Lower leg skin (tissue), 3 donors: ENCODE measurements around the gene CFAP65.

Source experiments
- POLR2A ChIP-seq, 2 donors: fragments of 450-650 bp; IDR thresholded peaks; one replicate each; pipeline ENCODE4 v1.6.1; 2016 to 2017; ENCODE audit warnings: antibody characterized with exemption in 2 of 2, mild to moderate bottlenecking in 1 of 2, moderate library complexity in 1 of 2
- TF ChIP-seq, protein P1 (sequence below), 3 donors: fragments of 450-650 bp; IDR thresholded peaks; one replicate each; pipeline ENCODE4 v1.5.1; 2016; ENCODE audit warnings: antibody characterized with exemption in 3 of 3, mild to moderate bottlenecking in 3 of 3, moderate library complexity in 2 of 3

DNA sequence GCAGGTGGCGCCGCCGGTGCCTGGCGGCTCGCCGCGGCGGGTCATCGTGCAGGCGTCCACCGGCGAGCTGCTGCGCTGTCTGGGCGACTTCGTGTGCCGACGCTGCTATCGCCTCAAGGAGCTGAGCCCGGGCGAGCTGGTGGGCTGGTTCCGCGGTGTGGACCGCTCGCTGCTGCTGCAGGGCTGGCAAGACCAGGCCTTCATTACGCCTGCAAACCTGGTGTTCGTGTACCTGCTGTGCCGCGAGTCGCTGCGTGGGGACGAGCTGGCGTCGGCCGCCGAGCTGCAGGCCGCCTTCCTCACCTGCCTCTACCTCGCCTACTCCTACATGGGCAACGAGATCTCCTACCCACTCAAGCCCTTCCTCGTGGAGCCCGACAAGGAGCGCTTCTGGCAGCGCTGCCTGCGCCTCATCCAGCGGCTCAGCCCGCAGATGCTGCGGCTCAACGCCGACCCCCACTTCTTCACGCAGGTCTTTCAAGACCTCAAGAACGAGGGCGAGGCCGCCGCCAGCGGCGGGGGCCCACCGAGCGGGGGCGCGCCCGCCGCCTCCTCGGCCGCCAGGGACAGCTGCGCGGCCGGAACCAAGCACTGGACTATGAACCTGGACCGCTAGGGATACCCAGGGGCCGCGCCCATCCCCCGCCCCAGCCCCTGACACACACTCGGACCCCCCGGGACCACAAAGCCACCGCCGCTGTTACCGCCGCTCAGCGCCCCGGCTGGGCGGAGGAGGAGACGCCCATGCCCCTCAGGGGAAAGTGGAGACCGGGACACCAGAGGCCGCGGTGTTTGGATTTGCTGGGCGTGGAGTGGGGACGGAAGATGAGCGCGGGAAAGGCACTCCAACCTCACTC is 80.8 kb downstream of the CFAP65 start:
- TF ChIP-seq, protein P1, sequence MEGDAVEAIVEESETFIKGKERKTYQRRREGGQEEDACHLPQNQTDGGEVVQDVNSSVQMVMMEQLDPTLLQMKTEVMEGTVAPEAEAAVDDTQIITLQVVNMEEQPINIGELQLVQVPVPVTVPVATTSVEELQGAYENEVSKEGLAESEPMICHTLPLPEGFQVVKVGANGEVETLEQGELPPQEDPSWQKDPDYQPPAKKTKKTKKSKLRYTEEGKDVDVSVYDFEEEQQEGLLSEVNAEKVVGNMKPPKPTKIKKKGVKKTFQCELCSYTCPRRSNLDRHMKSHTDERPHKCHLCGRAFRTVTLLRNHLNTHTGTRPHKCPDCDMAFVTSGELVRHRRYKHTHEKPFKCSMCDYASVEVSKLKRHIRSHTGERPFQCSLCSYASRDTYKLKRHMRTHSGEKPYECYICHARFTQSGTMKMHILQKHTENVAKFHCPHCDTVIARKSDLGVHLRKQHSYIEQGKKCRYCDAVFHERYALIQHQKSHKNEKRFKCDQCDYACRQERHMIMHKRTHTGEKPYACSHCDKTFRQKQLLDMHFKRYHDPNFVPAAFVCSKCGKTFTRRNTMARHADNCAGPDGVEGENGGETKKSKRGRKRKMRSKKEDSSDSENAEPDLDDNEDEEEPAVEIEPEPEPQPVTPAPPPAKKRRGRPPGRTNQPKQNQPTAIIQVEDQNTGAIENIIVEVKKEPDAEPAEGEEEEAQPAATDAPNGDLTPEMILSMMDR (IDR thresholded peaks at IDR 0.05) = no peak
- no peak for TF ChIP-seq POLR2A (IDR thresholded peaks at IDR 0.05)
